OCI-LY7 (cell line): ENCODE results near the gene NKX6-2. TPM values are rescaled to one million over a fixed set of nuclear protein-coding genes. Genes with fewer than 3 reads are reported as not detected.

Source experiments
- BruUV-seq: library from RNA; stranded (reverse); fragments of 400-500 nt; replicated peaks from 2 replicates; lab custom pipeline; 2021; lab: Mats Ljungman, UMichigan
- CTCF ChIA-PET: fragments of 300-600 bp; sonication (Branson Sonifier 250); formaldehyde crosslinking; loops from one replicate; lab custom pipeline; 2022; ENCODE audit warnings: antibody characterized with exemption; ENCODE audit not compliant: unreplicated experiment; lab: Charles Lee
- POLR2A ChIA-PET: fragments of 300-600 bp; sonication (Branson Sonifier 250); formaldehyde crosslinking; loops from one replicate; lab custom pipeline; 2022; ENCODE audit warnings: antibody characterized with exemption; lab: Charles Lee
- DNase-seq: peaks from one replicate; pipeline ENCODE4 v3.0.0-alpha.2; 2015; ENCODE audit warnings: low spot score
- H2AFZ ChIP-seq: fragments of 200-600 bp; sonication (generic), shearing (Covaris generic); 2 replicates; pipeline ENCODE4 v1.6.1; 2014; ENCODE audit warnings: mild to moderate bottlenecking, antibody characterized with exemption, low read length, moderate library complexity
- H3K27ac ChIP-seq: fragments of 200-600 bp; sonication (generic); 2 replicates; pipeline ENCODE4 v1.5.1; 2014; ENCODE audit warnings: mixed run types, low read depth, mild to moderate bottlenecking, moderate library complexity, low read length, inconsistent platforms; ENCODE audit not compliant: poor library complexity, severe bottlenecking
- H3K36me3 ChIP-seq: fragments of 200-600 bp; sonication (generic); 2 replicates; pipeline ENCODE4 v1.6.1; 2014; ENCODE audit warnings: mild to moderate bottlenecking, antibody characterized with exemption, low read length, moderate library complexity, mixed read lengths; ENCODE audit not compliant: insufficient read depth
- H3K4me1 ChIP-seq: fragments of 200-600 bp; sonication (generic); 2 replicates; pipeline ENCODE4 v1.5.1; 2014; ENCODE audit warnings: mild to moderate bottlenecking, low read length; ENCODE audit not compliant: insufficient read depth, poor library complexity, severe bottlenecking
- H3K4me2 ChIP-seq: fragments of 200-600 bp; sonication (generic); 2 replicates; pipeline ENCODE4 v1.6.1; 2014; ENCODE audit warnings: mild to moderate bottlenecking, low read length
- H3K4me3 ChIP-seq: fragments of 200-600 bp; sonication (generic); 2 replicates; pipeline ENCODE4 v1.5.1; 2014; ENCODE audit warnings: mild to moderate bottlenecking, low read depth, low read length; ENCODE audit not compliant: poor library complexity, severe bottlenecking
- H3K79me2 ChIP-seq: fragments of 200-600 bp; sonication (generic); 2 replicates; pipeline ENCODE4 v1.6.1; 2016; ENCODE audit warnings: low read depth, mild to moderate bottlenecking, low read length, moderate library complexity, mixed read lengths; ENCODE audit not compliant: insufficient read depth
- H3K9me2 ChIP-seq: fragments of 200-600 bp; sonication (generic); 2 replicates; pipeline ENCODE4 v1.6.1; 2016; ENCODE audit warnings: mild to moderate bottlenecking, low read length, mixed read lengths; ENCODE audit not compliant: insufficient read depth
- H3K9me3 ChIP-seq: fragments of 200-600 bp; sonication (generic); 2 replicates; pipeline ENCODE4 v1.6.1; 2014; ENCODE audit warnings: mild to moderate bottlenecking, mixed run types, low read length, mixed read lengths
- H4K20me1 ChIP-seq: fragments of 200-600 bp; sonication (generic); 2 replicates; pipeline ENCODE4 v1.6.1; 2014; ENCODE audit warnings: mild to moderate bottlenecking, antibody characterized with exemption, low read length, moderate library complexity, mixed read lengths; ENCODE audit not compliant: insufficient read depth
- CTCF ChIP-seq: fragments of 200-600 bp; sonication (generic); conservative IDR thresholded peaks from 2 replicates; pipeline ENCODE4 v1.5.1; 2014; ENCODE audit warnings: mild to moderate bottlenecking, antibody characterized with exemption, low read length, moderate library complexity, mixed read lengths
- EZH2phosphoT487 ChIP-seq: fragments of 200-600 bp; sonication (generic); IDR thresholded peaks from 2 replicates; pipeline ENCODE4 v1.6.1; 2018; ENCODE audit warnings: low read depth, borderline replicate concordance, mild to moderate bottlenecking, mixed run types, antibody characterized with exemption, low read length, moderate library complexity, mixed read lengths
- intact Hi-C: fragments of 100-400 bp; cut with micrococcal nuclease; formaldehyde crosslinking; loops from one replicate; pipeline ENCODE4 v1.10.0; 2022; ENCODE audit not compliant: unreplicated experiment
- total RNA-seq, 2 experiments: library from RNA; depleted of rRNA in 1 of 2; stranded (reverse); fragments of >200 nt in 1 of 2; shearing (Covaris generic) in 1 of 2; gene quantifications; 2 replicates each; pipeline ENCODE4 v1.2.3, GENCODE V29; 2014 to 2022

Gene NKX6-2
- total RNA-seq, 2 experiments from 2014 or later, result not detected

DNA sequence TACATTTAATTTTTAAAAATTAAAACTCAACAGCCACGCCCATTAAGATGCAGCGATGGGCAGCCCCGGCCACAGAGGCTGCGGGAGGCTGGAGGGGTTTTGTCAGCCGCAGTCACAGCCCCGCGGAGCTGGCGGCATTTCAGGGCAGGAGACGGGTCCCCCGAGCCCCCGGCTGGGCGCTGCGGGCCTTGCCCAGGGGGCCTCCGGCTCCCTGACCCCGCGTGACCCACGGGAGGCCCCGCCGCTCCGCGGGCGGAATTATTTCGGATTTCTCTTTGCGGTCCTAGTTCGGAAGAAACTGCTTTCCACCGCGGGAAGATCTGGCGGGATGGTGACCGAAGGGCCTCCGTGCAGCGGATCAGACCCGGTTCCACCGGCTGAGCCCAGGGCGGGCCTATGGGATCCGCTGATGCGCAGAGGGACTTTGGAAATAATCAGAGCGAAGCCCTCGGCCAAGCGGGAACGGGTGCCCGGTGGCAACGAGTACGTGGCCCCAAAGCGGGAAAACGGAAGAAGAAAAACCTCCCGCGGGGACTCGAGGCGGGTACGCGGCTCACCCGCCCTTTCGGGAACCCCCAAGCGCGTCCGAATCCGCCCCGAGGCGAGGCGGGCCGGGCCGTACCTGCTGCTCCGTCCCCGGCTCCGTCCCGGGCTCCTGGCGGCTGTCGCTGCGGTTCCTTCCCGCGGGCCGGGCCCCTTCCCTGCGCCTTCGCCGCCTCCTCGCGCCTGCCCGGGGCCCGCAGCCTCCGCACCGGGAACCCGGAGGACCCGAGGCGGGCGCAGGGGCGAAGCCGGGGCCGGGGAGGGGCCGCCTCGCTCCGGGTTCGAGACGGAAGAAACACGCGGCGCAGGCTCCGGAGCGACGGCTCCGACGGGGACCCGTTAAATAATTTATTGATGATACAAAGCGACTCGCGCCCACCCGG lies 1.7 kb downstream of the NKX6-2 start:
- Histone ChIP-seq H3K4me3 (no peak overlapping the region), H3K79me2 (no peaks in the 10 kb centered on the region), H3K4me1 (no peaks in the 10 kb centered on the region), H2AFZ (no peak overlapping the region), H3K4me2 (no peak overlapping the region), H3K9me2 (no peaks in the 10 kb centered on the region), H3K9me3 (no peaks in the 10 kb centered on the region), H3K36me3 (no peaks in the 10 kb centered on the region), H4K20me1 (no peaks in the 10 kb centered on the region), H3K27ac (no peak overlapping the region)
- CTCF ChIA-PET, result no interaction called here
- no peak for TF ChIP-seq CTCF
- no peak for TF ChIP-seq EZH2phosphoT487
- intact Hi-C loops, result no loop called here
- POLR2A ChIA-PET, result no interaction called here
- BruUV-seq, result no TSS peak
- no peak for DNase-seq

DNA sequence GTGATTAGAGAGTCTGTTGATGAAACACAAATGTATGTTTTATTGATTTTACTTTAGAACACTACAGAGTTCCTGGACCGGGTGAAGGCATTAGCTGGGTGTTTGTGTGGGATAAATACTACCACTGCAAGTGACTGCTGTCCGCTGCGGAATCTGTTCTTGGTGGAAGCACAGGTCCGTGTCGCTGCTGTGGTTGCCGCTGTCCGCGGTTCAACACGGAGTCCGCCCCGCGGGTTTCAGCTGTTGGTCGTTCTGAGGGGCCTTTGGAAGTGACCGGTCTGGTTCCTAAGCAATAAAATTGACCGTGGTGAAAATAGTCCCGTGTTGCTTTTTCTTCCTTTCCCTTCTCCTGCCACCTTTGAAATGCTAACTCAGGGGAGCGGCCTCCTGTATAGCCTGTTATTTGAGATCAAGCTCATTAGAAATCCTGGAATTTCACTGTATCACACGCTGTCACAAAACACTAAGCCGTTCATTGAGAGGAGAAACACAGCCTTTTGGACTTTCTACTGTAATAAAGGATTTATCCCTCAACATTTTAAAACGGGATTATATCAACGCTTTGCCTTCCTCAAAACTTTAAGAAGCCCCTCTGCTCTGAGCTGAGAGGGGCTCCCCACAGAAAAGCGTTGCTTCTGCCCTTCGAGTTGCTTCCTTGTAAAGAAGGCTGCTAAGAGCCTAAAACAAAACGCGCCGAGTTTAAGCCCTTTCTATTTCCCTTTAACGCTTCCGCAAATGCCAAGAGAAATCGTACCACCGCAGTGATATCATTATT lies 2.6 kb downstream of the NKX6-2 start:
- H3K4me1 ChIP-seq, result no peaks in the 10 kb centered on the region
- no peak overlapping the region for H3K4me2 ChIP-seq
- H3K9me3 ChIP-seq, result no peaks in the 10 kb centered on the region
- intact Hi-C loops, result no loop called here
- no peak overlapping the region for H3K4me3 ChIP-seq
- no peaks in the 10 kb centered on the region for H3K79me2 ChIP-seq
- no peaks in the 10 kb centered on the region for H3K9me2 ChIP-seq
- CTCF ChIA-PET, result no interaction called here
- no peak overlapping the region for H3K27ac ChIP-seq
- H2AFZ ChIP-seq, result no peak overlapping the region
- no peaks in the 10 kb centered on the region for H3K36me3 ChIP-seq
- no peak for DNase-seq
- H4K20me1 ChIP-seq, result no peaks in the 10 kb centered on the region
- BruUV-seq, result no TSS peak
- TF ChIP-seq EZH2phosphoT487 (no peak), CTCF (no peak)
- POLR2A ChIA-PET, result no interaction called here

- CTCF ChIA-PET, result no interaction called here
- H3K4me3 ChIP-seq, result no peak overlapping the region
- no peak for DNase-seq
- H3K9me3 ChIP-seq, result no peaks in the 10 kb centered on the region
- H3K27ac ChIP-seq, result no peak overlapping the region
- TF ChIP-seq CTCF, result no peak
- no peak for TF ChIP-seq EZH2phosphoT487
- intact Hi-C loops, result no loop called here
- no peaks in the 10 kb centered on the region for H4K20me1 ChIP-seq
- H3K36me3 ChIP-seq, result no peaks in the 10 kb centered on the region
- H2AFZ ChIP-seq, result no peak overlapping the region
- POLR2A ChIA-PET, result no interaction called here
- H3K9me2 ChIP-seq, result no peaks in the 10 kb centered on the region
- H3K4me1 ChIP-seq, result no peaks in the 10 kb centered on the region
- H3K4me2 ChIP-seq, result no peak overlapping the region
- H3K79me2 ChIP-seq, result no peaks in the 10 kb centered on the region
- BruUV-seq, result no TSS peak
These were observed 4.4 kb downstream of the NKX6-2 start for GRCh38 chr10:132781556-132781955.
